ENCODE data around the gene SELENOV.

The SELENOV gene

GRCh38 chr19:39568604-39569003 lies 53.7 kb downstream of the SELENOV start:
- DNase-seq: peak; percentile 18

Data from HCEC 1CT (cell line).